GM18505 (cell line): ENCODE results near the gene TRPC1.

Experiments used
- ATAC-seq: cut with Tn5 transposase; IDR thresholded peaks from one replicate; pipeline ENCODE4 v1.9.1; 2021; ENCODE audit not compliant: unreplicated experiment
- POLR2A ChIP-seq: IDR thresholded peaks from 4 replicates; pipeline ENCODE4 v1.6.1; 2011; ENCODE audit warnings: borderline replicate concordance; ENCODE audit not compliant: insufficient read depth, insufficient read length; ENCODE audit errors: extremely low read depth

The TRPC1 gene

DNA sequence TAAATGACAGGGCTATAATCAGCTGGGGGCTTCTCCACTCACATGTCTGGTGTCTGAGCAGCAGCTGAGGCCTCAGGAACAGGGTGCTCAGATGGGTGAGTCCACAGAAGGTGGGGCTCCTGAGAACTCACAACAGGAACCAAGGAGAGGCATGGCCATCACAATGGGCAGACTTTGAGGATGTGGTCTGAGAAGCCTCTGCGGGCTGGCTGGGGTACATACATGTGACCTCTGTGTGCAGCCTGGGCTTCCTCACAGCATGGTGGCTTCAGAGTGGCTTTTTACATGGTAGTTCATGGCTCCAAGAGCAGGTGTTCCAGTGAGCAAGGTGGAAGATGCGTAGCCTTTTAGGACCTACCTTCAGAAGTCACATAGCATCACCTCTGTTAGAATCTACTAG is 58.8 kb downstream of the TRPC1 start:
- TF ChIP-seq POLR2A: no peak
- ATAC-seq: no peak

DNA sequence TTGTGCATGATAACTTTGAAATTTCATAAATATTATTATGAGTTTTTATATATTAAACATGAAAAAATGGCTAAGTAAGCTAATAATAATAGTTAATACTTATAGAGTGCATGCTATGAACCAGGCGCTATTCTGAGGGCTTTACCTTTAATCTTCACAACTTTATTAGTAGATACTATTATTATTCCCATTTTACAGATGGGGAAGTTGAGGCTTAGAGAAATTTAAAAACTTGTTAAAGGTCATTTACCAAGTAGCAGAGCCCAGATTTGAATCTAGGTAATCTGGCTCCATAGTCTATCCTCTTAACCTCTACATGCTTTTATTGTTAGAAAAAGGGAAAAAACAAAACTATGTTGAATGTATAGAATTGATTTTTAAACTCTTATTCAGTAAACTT is 60.4 kb downstream of the TRPC1 start:
- no peak for TF ChIP-seq POLR2A
- no peak for ATAC-seq

DNA sequence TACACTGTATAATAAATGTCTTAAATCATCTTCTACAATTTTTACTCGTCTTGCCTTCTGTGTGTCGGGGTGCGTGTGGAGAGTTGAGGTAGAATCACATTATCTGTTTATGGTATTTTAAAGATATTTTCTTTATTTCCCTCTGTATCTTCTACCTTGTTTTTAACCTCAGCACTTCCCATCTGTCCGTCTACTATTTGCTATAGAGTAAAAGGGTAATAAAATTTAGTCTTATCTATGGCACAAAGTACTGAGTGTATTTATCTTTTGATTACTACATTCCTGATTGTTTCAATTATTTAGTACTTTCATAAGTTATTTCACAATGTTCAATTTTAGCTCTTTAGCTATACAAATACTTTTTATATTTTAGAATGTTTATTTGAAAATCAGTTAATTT is 62.2 kb downstream of the TRPC1 start:
- ATAC-seq: no peak
- no peak for TF ChIP-seq POLR2A

DNA sequence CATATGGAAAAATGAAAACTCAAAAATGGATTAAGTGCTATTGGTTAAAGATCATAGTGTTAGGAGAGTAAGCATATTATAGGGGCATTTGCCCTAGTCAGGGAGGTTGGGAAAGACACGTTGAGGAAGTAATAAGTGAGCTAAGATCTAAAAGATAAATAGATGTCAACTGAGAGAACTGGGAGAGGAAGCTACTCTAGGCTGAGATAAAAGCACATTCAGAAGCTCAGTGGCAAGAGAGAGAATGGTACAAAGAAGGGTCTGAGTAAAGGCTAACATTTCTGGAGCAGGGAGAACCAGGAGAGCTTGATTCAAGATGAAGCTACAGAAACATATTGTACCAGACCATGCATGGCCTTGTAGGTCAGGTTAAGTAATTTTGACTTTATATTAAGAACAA is 63.9 kb downstream of the TRPC1 start:
- ATAC-seq: no peak
- TF ChIP-seq POLR2A: no peak

DNA sequence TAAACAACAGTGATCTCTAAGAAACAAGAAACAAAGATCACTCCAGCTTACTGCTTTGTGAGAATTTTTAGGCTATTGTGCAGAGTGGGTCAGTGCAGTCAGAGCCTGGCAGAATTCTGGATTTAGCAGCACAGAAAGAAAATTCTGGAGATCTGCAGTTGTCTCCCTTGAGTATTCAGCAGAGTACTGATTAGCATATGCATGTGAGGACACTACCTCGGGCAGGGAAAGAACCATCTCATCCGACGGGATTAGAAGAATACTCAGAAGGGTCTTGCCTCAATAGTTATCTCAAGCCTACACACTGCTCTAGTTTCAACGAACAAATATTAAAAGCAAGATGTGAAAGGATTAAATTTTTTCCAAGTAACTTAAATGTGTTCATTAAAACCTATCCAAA is 70.7 kb downstream of the TRPC1 start:
- ATAC-seq: no peak
- no peak for TF ChIP-seq POLR2A

DNA sequence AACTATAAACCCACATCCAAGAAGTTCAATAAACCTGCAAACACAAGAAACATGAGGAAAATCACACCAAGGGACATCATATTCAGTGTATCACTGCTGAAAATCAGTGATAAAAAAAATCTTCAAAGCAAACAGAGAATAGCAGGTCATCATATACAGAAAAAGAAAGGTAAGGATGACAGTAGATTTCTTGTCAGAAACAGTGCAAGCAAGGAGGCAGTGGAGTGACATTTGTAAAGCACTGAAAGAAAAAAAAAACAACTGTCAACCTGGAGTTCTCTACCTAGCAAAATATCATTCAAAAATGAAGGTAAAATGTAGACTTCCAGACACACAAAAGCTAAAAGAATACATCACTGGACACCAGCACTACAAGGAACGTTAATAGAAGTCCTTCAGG is 71.5 kb downstream of the TRPC1 start:
- TF ChIP-seq POLR2A: no peak
- ATAC-seq: no peak

DNA sequence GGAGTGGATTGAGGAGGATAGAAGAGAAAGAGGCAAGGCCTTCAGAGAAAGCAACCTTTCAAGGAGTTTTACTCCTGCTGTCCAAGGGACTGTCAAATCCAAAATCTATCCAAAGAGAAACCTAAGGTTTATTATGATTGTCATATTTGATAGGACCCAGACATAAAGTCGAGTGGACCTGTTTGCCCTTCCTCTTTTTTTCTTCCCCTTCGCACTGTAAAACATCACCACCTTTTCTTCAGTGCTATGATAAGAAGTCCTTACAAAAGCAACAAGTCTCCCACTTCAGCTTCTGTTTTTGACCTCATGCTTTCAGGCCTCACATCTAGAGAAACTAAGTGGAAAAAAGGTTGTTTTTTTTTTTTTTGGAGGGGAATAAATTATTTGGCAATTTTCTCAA is 73.0 kb downstream of the TRPC1 start:
- TF ChIP-seq POLR2A: no peak
- no peak for ATAC-seq

DNA sequence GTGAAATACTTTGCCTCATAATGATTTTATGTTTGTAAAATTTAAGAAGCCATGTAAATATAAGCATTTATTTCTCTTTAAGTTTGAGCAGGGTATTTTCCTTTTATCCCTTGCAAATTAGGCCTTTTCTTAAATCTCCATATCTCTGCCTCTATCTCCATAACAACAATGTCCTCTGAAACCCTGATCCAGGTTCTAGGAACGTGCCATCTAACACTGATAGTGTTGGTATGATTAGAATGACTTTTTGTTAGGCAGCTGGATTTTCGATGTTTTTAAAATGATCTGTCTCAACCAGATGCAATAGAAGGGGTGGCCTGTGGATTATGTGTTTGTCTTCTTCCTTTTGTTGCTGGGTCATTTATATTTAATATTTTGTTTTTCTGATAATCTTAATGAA is 77.9 kb downstream of the TRPC1 start:
- no peak for TF ChIP-seq POLR2A
- no peak for ATAC-seq

DNA sequence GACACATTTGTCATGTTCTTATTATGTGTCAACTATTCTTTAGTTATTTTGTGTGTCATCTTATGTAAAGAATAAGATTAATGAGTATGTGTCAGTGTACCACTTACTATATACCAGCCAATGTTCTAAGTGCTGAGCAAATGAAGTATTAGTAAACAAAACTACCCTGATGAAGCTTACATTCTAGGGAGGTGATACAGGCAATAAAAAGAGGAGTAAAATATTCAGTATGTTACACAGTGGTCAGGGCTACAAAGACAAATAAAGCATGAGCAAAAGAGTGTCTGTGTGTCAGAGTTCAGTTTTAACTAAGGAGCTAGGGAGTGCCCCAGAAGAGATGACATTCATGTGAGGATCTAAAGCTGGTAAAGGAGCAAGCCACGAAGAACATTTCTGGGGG is 79.1 kb downstream of the TRPC1 start:
- TF ChIP-seq POLR2A: no peak
- ATAC-seq: no peak

DNA sequence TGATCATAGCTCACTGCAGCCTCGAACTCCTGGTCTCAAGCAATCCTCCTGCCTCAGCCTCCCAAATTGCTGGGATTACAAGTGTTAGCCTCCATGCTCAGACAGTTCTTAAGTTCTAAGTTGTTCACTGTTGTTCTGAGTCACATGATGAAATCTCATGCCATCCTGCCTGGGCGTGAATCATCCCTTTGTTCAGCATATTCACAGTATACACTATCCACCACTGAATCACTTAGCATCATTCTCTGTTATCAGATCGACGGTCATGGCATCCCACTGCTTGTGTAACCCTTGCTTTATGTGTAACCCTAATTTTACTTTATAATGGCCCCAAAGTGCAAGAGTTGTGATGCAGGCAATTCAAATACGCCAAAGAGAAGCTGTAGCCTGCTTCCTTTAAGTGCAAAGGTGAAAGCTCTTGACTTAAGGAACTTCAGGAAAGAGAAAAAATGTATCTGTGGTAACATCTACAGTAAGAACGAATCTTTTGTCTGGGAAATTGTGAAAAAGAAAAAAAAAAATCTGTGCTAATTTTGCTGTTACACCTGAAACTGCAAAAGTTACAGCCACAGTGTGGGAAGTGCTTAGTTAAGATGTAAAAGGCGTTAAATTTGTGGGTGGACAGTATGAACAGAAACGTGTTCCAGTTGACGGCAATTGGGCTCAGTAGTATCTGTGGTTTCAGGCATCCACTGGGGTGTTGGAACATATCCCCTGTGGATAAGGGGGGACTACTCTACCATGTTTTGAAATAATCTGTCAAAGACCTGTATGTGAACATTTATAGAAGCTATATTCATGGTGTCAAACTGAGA is 84.5 kb downstream of the TRPC1 start:
- TF ChIP-seq POLR2A: no peak
- no peak for ATAC-seq

DNA sequence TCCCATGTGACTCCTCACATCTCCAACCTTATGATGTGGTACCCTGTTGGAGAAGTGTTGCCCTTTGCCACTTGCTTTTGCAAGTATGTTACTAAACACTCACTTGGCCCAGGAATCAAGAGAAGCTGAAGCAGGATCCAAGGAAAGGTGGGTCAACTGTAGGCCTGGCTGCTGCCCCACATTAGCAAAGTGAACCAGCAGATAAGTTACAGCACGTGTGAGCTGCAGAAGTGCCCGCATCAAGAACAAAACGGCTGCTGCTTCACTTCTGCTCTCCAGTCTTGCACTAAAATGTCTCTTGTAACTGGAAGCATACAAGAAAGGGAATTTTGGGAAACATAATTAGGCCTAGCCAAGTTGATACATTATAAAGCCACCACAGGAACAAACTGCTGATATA is 85.4 kb downstream of the TRPC1 start:
- ATAC-seq: no peak

DNA sequence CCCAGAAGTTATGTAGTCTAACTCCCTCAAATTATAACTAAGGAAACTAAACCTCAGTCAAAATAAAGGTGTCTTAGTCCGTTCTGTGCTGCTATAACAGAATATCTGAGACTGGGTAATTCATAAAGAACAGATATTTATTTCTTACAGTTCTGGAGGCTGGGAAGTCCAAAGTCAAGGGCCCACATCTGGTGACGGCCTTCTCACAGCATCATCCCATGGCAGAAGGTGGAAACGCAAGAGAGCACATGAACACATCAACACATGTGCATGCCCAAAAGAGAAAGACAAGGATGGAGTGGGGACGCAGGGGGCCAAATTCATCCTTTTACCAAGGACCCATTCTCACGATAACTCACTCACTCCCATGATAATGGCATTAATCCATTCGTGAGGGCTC is 92.0 kb downstream of the TRPC1 start:
- no peak for ATAC-seq
- TF ChIP-seq POLR2A: no peak

More for the DNA sequence above, 85.4 kb downstream of the TRPC1 start:
- no peak for TF ChIP-seq POLR2A

DNA sequence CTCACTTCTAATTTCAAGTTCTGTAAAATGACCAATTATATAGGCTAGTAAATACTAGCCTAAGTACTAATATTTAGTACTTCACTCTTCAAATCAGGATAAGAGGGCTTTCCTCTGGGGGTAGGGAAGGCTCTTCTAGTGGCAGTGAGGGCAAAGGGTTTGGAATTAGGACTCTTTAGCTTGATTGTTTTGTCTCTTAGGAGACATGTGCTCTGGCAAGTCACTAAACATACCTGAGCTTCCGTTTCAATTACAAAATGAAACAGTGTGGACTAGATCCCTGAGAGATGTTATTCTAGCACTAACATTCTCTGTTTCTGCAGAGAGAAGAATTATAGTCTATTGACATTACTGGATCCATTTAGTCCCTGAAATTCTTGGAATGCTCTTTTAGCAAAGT is 93.5 kb downstream of the TRPC1 start:
- no peak for ATAC-seq
- no peak for TF ChIP-seq POLR2A

DNA sequence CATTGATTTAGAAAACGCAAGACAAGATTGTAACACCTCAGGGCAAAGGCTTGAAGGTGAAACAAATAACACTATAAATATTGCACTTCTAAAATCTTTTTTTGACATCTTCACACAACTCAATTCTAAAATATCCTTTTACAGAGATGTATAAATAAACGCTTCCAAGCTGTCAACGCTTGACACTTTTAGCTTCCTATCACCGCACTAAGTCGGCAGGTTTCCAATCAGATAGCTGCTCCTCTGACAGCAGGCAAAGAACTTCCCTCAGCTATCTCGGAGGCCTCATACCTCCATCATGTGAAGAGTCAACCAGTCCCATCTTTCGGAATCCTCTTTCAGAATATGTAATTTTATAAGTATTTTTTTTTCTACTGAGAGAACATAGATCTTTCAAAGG is 94.1 kb downstream of the TRPC1 start:
- no peak for TF ChIP-seq POLR2A
- no peak for ATAC-seq

DNA sequence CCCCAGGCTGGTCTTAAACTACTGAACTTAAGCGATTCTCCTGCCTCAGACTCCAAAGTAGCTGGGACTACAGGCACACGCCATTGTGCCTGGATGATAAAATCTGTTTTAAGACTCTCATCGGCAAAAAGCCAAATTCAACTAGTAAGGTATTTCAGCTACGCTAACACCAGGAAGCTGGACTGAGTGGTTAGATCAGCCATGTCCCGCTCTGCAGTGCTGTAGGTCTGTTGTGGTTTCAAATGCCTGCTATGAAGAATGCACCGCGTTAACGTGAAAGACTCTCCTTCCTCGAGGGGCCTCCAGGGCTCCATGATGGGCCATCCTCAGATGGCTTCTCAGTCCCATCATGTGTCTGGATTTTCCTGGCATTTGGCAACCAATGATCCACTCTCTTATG is 94.8 kb downstream of the TRPC1 start:
- no peak for ATAC-seq
- TF ChIP-seq POLR2A: no peak
